Activated T-helper 1 cell treated with anti-CD3 and anti-CD28 coated beads, Interleukin-2, amount 50 U/mL, for 16 hours (primary cell): ENCODE results near the gene SULT1A1.
"Not testable (repeated sequence)": the region's sequence is repeated elsewhere in the genome, so short reads cannot be mapped to it uniquely, and the experiment has no call there.

Experiments used
- DNase-seq, 2 donors: peaks; one replicate each; pipeline ENCODE4 v3.0.0-alpha.2; 2020; ENCODE audit warnings: low read depth in 1 of 2, low spot score in 1 of 2

The SULT1A1 gene

DNA sequence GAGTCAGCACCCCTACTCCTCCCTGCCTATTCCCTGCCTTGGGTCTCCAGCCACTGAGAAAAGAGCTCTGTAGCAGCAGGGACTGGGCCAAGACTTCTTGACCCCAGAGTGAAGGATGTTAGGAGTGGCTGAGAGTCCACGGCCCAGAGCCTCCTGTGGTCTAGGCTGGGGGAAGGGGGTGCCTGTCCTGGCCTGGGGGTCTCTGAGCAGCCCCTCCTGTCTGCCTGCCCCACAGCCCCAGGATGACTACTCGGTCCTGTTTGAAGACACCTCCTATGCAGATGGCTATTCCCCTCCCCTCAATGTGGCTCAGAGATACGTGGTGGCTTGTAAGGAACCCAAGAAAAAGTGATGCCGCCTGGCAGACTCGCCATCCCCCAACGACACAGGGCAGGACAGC, 18.5 kb downstream of the SULT1A1 start:
- no peak for DNase-seq

DNA sequence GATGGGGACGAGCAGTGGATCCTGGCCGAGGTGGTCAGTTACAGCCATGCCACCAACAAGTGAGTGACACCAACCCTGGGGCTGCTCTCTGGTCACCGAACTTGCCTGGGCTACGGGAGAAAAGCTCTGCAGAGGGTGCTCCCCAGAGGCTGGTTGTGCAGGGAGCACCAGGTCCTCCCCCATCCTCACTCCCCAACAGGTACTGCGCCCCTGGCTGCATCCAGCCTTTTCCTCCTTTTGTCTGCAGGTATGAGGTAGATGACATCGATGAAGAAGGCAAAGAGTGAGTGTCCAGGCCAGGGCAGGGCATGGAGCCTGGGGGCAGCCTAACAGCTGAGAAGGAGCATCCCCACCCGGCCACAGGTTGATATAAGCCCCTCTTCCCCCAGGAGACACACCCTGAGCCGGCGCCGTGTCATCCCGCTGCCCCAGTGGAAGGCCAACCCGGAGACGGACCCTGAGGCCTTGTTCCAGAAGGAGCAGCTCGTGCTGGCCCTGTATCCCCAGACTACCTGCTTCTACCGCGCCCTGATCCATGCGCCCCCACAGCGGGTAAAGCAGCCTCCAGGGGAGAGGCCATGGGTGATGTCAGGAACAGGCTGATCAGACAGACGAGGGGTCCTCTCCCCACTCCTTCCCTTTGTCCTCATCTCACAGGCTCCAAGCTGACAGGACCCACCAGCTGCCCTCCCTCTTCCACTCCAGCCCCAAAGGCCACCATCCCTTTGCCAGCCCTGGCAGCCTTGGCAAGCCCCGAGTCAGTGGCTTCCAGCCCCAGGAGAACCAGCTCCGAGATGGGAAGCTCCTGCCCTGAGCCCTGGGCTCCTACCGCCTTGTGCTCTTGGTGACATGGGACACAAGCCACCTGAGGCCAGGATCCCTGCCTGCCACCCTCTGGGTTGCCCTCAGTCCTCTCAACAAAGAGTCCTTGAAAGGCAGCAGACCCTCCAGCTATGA, 19.2 kb downstream of the SULT1A1 start:
- no peak for DNase-seq

DNA sequence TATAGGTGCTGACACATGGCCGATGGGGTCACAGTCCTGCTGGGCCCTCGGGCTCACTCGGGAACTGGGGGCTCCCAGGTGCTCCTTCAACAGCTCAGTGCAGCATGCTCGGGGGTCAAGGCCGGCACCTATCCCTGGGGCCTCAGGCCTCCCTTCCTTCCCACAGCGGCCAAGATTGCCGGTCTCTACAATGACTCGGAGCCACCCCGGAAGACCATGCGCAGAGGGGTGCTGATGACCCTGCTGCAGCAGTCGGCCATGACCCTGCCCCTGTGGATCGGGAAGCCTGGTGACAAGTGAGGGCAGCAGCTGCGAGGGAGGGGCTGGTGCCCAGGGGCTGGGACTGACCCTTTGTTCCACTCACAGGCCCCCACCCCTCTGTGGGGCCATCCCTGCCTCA, 19.9 kb downstream of the SULT1A1 start:
- DNase-seq = no peak

DNA sequence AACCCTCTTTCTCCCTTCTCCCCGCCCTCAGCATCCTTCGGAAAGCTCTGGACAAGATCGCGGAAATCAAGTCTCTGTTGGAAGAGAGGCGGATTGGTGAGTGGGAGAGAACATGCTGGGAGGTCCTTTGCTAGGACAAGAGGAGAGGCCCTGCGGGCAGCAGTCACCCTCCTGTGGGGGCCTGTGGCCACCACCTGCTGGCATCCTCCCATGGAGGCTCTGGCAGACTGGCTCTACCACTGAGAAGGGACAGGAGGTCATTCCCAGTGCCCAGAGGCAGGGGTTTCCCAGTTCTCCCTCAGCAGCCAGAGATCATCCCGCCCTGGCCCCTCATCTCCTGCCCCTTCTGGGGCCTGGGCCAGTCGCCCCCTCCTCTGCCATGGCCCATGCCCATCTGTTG, 20.8 kb downstream of the SULT1A1 start:
- DNase-seq = no peak

DNA sequence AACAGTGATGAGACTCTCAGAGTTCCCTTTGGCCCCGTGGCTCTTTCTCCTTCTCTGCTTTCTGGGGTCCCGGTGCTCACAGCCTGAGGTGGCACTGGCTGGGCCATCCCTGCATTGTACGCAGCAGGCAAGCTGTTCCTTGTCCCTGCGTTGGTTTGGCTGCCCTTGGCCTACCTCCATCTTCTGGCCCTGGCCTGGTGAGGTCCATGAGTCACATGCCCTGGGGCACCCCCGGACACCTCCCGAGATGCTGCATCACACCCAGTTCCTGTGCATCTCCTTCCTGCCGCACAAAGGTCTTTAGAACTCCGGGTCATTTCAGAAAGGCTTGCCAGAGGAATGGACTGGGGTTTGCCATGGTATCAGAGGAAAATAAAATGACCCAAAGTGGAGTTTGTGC, 22.5 kb downstream of the SULT1A1 start:
- no peak for DNase-seq

DNA sequence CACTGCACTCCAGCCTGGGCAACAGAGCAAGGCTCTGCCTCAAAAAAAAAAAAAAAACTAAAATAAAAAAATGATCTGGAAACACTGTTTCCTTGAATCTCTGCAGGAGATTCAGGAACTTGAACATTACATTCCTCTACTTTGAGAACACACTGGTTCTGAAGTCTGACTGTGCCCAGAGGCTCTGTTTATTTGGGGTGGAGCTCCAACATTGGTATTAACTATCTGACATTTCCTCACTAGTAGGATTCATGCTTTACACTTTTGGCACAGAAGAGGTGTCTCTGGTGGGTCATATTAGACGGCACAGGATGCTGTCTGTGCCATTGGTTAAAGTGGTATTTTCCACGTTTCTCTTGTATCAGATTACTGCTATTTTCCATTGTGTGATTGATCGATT, 23.4 kb downstream of the SULT1A1 start:
- no peak for DNase-seq

DNA sequence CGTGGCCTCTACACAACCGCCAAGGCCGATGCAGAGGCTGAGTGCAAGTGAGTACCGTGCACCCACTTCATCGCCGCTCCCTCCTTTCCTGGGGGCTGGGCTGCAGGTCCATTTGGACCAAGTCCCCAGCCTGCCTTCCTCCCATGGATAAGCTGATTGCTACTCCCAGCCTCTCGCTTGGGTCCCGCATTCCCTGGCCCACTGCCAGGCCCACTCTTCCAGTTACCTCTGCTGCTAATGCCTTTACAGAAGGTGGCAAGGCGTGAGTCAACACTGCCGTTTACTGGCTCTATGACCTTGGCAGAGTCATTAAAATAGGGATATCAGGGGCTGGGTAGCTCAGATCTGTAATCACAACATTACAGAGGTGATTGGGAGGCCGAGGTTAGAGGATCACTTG, 24.2 kb downstream of the SULT1A1 start:
- no peak for DNase-seq

DNA sequence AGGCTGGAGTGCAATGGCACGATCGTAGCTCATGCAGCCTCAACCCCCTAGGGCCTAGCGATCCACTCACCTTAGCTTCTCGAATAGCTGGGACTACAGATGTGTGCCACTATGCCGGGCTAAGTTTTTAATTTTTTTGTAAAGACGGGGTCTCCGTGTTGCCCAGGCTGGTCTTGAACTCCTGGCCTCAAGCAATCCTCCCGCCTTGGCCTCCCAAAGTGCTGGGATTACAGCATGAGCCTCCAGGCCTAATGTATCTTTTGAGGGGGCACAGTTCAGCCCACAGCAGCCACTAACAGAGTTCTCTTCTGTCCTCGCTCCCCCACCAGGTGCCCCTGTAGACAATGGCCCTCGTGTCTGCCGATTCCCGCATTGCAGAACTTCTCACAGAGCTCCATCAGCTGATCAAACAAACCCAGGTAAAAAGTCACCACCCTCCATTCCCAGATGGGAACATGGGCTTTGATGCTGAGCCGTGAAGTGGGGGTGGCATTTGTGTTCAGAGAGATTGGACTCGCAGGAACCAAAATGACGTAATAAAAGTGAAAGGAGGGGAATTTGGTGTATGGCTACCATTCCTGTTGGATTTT, 29.0 kb downstream of the SULT1A1 start:
- DNase-seq = no peak

DNA sequence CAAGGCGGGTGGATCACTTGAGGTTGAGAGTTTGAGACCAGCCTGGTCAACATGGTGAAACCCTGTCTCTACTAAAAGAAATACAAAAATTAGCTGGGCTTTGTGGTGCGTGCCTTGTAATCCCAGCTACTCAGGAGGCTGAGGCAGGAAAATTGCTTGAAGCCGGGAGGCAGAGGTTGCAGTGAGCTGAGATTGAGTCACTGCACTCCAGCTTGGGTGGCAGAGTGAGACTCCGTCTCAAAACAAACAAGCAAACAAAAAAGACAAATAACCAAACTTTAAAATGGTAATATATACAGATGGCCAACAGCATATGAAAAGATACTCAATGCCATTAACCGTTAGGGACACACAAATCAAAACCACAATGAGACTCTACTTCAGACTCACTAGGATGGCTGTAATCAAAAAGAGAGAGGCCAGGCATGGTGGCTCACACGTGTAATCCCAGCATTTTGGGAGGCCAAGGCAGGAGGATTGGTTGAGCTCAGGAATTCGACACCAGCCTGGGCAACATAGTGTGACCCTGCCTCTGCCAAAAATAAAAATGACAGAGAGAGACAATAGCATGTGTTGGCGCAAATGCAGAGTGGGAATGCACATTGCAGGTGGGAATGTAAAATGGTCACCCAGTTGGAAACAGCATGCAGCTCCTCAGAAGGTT, 34.3 kb downstream of the SULT1A1 start:
- DNase-seq = no peak

DNA sequence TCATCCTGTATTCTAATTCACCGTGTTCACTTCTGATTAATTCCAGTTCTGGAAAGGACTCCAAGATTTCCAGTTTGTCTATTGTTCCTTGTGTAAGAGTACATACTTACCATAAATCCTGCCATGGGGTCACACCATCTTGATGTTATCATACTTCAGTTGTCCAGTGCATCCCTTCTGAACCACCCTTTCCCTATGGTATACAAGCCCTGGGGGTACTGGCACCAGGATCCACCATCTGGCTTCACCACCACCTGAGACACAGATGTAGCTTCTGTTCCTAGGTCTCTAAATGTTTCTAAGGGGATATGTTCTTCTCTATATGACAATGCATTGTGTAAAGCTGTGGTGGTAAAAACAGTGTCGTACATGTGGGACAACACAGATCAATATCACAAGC, 34.9 kb downstream of the SULT1A1 start:
- no peak for DNase-seq

DNA sequence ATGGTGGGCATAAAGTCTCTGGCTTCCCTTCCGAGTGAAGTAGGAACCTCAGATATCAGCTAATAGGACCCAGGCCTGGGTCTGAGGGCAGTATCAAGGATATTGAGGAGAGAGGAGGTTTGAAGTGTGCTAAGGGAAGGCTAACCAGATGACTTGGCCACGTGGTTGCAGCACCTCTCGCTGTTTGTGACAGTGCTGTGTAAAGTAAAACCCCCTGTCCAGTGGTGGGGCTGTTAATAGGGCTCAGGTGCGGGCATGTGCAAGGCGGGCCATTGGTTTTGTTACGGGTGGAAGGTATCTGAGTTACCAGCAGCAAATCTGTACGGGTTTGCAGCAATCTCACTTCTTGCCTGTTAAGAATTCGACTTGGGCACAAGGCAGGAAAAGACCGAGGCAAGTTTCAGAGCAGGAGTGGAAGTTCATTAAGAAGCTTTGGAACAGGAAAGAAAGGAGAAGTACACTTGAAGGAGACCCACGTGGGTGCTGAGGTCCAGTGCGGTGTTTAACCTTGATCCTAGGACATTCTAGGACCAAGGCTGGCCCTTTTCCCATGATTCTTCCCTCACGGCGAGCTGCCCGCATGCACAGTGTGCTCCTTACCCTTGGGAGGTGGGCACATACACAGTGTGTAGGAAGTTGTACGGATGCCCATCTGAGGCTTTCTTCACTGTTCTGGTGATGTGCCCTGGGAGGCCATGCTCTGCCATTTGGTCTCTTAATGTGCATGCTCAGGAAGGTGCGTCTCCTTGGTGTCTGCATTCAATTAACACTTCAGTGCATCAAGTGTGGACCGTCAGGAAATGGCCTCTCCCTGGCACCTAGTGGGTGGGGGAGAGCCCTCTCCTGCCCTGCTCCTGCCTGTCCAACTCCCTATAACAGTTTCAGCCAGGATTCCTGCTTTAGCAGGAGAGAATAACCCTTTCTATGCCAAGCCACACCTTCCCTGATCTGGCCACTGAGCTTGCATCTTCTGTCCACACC, 35.8 kb downstream of the SULT1A1 start:
- DNase-seq = no peak

DNA sequence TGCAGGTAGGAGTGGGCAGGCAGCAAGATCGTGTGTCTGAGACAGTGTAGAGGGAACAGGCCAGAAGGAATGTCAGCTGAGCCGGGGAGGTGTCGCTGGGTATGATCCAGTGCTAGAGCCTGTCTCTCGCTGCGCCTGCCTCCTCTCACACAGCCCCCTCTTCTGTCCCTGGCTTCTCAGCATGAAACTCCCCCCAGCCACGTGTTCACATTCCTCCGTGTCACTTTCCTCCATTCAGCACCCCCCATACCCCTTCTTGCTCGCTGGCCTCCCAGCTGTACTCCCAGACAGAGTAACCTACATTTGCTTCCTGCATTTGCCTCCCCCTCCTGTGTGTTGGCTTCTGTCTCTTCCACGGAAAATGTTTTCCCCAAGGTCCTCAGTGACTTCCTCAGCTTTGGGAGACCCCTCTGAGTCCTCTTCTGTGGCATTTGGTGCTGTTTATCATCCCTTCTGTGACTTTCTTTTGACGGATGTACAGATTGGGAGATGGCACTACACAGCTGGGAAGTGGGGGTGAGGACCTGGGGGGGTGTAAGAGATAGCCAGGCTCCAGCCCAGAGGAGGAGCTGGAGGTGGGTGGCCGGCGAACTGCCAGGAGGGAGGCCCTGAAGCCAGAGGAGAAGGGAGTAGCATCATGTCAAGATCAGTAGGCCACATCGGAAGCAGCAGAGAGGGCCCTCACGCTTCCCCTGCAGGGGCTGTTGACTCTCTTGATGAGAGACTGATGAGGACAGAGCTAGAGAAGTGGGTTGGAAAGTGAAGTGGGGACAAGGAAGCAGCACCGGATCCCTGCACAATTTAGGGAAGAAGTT, 36.9 kb downstream of the SULT1A1 start:
- DNase-seq = no peak

DNA sequence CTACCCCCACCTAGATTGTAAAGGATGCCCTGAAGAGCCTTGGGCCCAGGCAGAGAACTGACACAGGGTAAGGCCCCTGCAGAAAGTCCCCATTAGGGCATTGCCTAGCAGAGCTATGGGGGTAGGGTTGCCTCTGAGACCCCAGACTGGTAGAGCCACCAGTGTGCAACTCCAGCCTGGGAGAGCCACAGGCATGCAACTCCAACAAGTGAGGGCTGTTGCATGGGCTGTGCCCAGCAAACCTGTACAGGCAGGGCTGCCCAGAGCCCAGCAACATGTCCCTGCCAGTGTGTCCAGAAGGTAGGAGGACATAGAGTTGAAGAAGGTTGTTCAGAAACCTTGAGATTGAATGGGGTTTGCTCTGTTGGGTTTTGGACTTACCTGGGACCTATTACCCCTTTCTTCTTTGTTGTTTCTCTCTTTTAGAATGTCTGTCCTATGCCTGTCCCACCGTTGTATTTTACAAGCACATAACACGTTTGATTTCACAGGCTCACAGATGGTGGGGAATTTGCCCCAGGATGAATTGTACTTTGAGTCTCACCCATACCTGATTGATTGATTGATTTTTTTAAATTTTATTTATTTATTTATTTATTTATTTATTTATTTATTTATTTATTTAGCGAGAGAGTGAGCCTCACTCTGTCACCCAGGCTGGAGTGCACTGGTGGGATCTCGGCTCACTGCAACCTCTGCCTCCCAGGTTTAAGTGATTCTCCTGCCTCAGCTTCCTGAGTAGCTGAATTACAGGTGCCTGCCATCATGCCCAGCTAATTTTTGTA, 39.7 kb downstream of the SULT1A1 start:
- no peak for DNase-seq

DNA sequence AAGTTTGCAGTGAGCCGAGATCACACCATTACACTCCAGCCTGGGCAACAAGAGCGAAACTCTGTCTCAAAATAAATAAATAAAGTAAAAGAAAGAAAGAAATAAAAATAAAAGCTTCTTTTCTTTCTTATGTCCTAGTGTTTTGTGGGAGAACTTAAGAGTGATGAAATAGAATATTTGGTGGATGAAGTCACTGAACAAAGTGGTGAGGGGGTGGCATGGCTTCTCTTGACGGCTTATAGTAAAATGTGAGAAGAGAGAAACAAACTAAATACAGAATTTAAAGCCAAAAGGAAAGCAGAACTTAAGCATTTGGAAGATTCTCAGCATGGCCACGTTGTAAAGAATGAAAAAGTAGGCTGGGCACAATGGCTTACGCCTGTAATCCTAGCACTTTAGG, 40.8 kb downstream of the SULT1A1 start:
- DNase-seq = no peak

DNA sequence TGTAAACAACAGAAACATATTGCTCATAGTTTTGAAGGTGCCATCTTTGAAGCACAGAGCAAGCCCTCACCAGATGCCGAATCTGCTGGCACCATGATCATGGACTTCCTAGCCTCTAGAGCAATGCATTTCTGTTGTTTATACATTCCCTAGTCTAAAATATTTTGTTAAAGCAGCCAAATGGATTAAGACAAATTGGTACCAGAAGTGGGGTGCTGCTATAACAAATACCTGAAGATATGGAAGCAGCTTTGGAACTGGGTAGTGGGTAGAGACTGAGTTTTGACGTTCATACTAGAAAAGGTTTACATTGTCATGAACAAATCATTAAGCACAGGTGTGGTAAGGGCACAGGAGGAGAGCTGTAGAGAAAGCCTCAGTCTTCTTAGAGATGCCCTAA, 42.6 kb downstream of the SULT1A1 start:
- no peak for DNase-seq

DNA sequence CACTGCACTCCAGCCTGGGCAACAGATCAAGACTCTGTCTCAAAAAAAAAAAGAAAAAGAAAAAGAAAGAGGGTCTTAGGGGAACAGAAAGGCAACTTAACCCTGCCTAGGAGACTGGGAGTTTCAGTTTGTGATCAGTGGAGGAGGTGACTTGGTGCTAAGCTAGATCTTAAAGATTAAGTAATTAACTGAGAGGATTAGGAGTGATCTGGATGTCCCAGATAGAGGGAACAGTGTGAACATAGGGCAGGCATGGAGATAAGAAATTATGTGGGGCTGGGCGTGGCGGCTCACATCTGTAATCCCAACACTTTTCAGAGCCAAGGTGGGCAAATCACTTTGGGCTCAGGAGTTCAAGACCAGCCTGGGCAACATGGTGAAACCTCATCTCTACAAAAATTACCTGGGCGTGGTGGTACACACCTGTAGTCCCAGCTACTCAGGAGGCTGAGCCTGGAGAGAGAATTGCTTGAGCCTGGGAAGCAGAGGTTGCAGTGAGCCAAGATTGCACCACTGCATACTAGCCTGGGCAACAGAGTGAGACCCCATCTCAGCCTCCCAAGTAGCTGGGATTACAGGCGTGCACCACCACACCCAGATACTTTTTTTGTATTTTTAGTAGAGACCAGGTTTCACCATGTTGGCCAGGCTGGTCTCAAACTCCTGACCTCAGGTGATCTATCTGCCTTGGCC, 43.5 kb downstream of the SULT1A1 start:
- not testable (repeated sequence) for DNase-seq

DNA sequence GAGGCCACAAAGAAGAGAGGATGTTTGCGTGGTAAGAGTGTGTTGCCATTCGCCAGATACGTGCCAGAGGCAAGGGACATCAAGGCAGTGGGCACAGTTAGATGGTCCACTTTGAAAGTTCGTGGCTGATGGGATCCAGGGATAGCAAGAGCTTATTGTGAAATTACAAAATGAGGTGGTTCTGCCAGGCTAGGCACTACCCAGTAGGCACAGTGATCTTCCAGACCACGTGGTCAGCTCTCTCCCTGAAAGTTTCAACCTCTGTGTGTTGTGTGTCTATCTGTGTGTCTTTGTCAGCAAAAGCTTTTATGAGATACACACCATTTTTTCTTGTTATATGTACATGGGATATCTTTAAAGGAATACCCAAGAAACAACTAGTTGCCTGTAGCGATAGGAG, 46.6 kb downstream of the SULT1A1 start:
- DNase-seq = no peak

DNA sequence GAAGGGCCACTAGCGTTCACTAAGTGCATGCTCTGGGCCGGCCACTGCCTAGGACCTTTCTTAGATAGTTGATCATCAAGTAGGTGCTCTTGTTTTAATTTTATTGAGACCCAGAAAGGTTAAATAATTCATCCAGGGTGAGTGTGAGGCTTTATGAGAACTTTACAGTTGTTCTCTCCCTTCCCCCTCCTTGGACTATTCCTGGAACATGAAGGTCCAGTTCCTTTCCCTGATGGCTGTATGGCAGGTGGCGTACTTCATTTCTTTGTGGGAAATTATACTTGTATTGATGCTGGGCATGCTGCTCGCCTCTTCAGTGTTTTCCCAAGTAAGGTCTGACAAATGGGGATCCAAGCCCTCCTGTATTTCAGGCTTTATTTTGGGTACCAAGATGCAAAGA, 47.6 kb downstream of the SULT1A1 start:
- no peak for DNase-seq
